Endothelial cell (in vitro differentiated cells): ENCODE measurements around the gene GALNT2. TPM values are rescaled to one million over a fixed set of nuclear protein-coding genes. Genes with fewer than 3 reads are reported as not detected.

ENCODE experiments used
- DNase-seq: peaks from one replicate; pipeline ENCODE4 v3.0.0; 2021; ENCODE audit warnings: low spot score
- H3K27ac Mint-ChIP-seq: one replicate; pipeline ENCODE4 v1.8.0; 2021; ENCODE audit warnings: mixed read lengths, inconsistent platforms; ENCODE audit not compliant: unreplicated experiment
- H3K27me3 Mint-ChIP-seq: one replicate; pipeline ENCODE4 v1.8.0; 2021; ENCODE audit warnings: mild to moderate bottlenecking, moderate library complexity, mixed read lengths, inconsistent platforms; ENCODE audit not compliant: unreplicated experiment
- H3K36me3 Mint-ChIP-seq: one replicate; pipeline ENCODE4 v1.8.0; 2021; ENCODE audit warnings: mild to moderate bottlenecking, low read depth, mixed read lengths, inconsistent platforms; ENCODE audit not compliant: unreplicated experiment
- H3K4me1 Mint-ChIP-seq: one replicate; pipeline ENCODE4 v1.8.0; 2021; ENCODE audit warnings: mild to moderate bottlenecking, mixed read lengths, inconsistent platforms; ENCODE audit not compliant: unreplicated experiment
- H3K4me3 Mint-ChIP-seq: one replicate; pipeline ENCODE4 v1.8.0; 2021; ENCODE audit warnings: mild to moderate bottlenecking, mixed read lengths, inconsistent platforms; ENCODE audit not compliant: unreplicated experiment
- H3K9me3 Mint-ChIP-seq: one replicate; pipeline ENCODE4 v1.8.0; 2021; ENCODE audit warnings: mixed read lengths, inconsistent platforms; ENCODE audit not compliant: unreplicated experiment
- total RNA-seq: library from RNA; stranded (reverse); fragmentation: NEBNext Ultra II Directional; extraction: Animal tissue kit (Norgen Biotek cat#: 25700); gene quantifications from one replicate; pipeline ENCODE4 v1.2.1, GENCODE V29; 2021; ENCODE audit not compliant: unreplicated experiment
- TF ChIP-seq, protein P1 (sequence below): fragments of 200-600 bp; sonication (generic); IDR thresholded peaks from one replicate; pipeline ENCODE4 v1.5.0; 2021; ENCODE audit warnings: antibody characterized with exemption; ENCODE audit not compliant: unreplicated experiment

GALNT2 gene
- total RNA-seq, 1 donor from 2014 or later = 74.8 TPM

DNA sequence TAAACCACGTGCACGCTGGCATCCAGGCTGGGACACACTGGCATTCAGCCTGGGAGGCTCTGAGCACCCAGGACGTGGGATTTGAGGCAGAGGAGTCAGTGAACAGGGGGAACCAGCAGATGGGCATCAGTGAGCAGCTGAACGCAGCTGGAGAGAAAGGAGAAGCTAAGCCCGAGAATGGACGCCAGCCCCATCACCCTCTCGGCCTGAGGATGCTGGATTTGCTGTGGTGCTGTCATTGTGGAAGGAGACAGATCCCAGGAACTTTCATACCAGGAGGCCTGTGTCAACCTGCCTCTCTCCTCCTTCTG, 226.3 kb downstream of the GALNT2 start:
- Mint-ChIP-seq H3K4me1 (peaks cover 14% of the 10 kb centered on the region), H3K36me3 (no peaks in the 10 kb centered on the region), H3K27me3 (peaks cover 4% of the 10 kb centered on the region), H3K27ac (no peak overlapping the region), H3K4me3 (no peak overlapping the region), H3K9me3 (no peaks in the 10 kb centered on the region)
- TF ChIP-seq, protein P1, sequence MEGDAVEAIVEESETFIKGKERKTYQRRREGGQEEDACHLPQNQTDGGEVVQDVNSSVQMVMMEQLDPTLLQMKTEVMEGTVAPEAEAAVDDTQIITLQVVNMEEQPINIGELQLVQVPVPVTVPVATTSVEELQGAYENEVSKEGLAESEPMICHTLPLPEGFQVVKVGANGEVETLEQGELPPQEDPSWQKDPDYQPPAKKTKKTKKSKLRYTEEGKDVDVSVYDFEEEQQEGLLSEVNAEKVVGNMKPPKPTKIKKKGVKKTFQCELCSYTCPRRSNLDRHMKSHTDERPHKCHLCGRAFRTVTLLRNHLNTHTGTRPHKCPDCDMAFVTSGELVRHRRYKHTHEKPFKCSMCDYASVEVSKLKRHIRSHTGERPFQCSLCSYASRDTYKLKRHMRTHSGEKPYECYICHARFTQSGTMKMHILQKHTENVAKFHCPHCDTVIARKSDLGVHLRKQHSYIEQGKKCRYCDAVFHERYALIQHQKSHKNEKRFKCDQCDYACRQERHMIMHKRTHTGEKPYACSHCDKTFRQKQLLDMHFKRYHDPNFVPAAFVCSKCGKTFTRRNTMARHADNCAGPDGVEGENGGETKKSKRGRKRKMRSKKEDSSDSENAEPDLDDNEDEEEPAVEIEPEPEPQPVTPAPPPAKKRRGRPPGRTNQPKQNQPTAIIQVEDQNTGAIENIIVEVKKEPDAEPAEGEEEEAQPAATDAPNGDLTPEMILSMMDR = no peak
- DNase-seq = no peak

DNA sequence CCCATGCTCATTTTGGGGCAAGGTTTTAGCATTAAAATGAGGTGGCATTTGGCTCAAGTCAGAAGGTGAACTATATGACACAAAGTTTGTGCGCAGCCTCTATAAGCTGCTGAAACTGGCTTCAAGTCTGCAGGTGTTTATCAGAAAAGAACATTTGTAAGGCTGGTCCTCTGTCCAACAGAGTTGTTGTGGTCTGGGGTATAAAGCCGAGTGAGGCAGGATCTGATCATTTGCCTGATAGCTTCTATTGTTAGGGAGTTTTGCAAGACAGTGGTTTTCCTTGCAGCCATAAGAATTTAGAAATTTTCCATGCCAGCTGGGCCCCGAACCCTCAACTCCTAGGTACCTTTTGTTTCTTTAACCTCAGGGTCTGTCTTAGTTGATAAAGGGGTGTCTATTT, 228.3 kb downstream of the GALNT2 start:
- Mint-ChIP-seq H3K27ac (no peak overlapping the region), H3K9me3 (no peaks in the 10 kb centered on the region), H3K4me3 (no peak overlapping the region), H3K4me1 (peaks cover 14% of the 10 kb centered on the region), H3K27me3 (peaks cover 5% of the 10 kb centered on the region), H3K36me3 (no peaks in the 10 kb centered on the region)
- TF ChIP-seq, protein P1 = no peak
- no peak for DNase-seq

DNA sequence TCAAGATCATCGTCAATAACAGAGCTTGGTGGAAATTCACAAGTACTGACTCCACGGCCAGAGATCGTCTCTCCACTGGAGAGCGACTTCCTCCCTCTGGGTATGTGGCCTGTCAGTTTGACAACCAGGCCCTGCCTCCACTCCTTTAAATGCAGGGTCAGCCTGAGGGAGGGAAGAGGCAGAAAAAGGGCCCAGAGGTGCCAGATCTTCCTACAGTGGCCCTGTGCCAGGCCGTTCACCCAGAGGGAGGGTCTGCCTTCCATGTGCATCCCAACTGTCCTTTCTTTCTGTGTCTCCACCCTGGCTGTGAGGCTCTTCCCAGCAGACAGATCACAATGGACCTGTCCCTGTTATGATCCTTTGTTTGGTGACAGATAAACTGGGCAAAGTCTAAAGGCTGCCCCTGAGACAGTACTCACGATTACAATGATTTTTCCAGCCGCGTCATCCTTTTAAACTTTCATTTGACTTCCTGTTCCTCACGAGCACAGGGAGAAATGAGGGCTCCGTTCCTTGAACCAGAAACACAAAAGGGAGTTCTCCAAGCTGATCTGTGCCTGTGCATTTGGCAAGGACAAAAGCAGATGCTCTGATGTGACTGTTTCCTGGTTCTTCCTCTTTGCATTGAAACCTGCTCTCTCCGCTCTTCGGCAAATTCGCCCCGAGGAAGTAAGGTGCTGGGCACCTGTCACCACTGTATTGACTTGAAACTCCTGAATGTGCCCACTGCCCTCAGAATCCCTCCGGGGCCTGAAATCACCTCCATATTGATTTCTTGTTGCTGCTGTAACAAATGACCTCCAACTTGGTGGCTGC, 232.4 kb downstream of the GALNT2 start:
- DNase-seq = no peak
- Mint-ChIP-seq H3K4me3 (no peak overlapping the region), H3K27me3 (peaks cover 4% of the 10 kb centered on the region), H3K27ac (no peak overlapping the region), H3K4me1 (peaks cover 5% of the 10 kb centered on the region), H3K9me3 (no peaks in the 10 kb centered on the region), H3K36me3 (no peaks in the 10 kb centered on the region)
- TF ChIP-seq, protein P1 = no peak

DNA sequence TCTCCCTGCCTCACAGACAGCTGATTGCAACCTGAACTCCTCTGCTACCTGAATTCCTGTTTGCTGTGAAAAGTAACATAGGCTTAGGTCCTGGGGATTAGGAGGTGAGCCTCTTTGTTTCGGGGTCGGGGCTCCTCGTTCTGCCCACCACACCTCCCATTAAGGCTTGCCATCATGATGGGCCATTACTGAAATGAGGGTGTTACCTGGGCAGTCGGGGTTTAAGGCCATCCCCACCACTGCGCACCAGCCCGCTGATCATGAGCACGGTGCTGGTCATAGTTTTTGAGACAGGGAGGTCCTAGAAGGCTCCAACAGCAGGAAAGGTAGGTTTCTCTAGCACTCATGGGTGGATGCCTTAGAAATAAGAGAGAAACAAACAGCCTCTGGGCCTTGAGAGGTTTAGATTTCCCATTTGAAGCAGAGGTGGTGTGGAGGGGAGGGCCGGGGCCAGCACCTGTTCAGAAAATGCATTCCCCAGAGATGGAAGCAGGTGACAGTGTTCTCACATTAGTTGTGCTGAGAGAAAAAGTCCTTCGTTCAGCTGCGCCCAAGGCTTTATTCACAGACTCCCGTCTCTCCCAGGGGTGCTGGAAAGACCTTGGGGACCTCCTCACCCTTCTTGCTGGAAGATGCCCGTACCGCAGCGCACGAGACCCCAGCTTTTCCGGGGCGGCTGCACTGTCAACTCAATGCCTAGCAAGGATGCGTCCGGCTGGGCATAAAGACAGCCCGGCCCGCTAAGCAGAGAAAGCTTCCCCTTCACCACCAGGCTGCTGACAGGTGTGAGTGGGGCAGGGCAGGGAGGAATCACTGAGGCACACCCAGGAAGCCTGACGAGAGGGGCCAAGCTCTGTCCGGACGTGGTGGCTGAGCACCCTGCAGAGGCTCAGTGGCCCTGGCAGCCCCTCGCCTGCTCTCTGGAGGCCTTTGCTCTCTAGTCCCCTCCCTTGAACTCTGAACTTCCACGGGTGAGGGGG, 233.6 kb downstream of the GALNT2 start:
- Mint-ChIP-seq H3K27ac (no peak overlapping the region), H3K27me3 (peaks cover 4% of the 10 kb centered on the region), H3K4me3 (no peak overlapping the region), H3K36me3 (no peaks in the 10 kb centered on the region), H3K4me1 (peaks cover 3% of the 10 kb centered on the region), H3K9me3 (no peaks in the 10 kb centered on the region)
- no peak for DNase-seq
- TF ChIP-seq, protein P1 = no peak
